K562 (cell line): Measurements from ENCODE around the gene ANKRD33. TPM values are rescaled to one million over a fixed set of nuclear protein-coding genes. Genes with fewer than 3 reads are reported as not detected.
A peak's percentile ranks its signal among the peaks of the same experiment; 100 is the strongest.

Source experiments
- ATAC-seq: fragments of 200-7000 bp; cut with Tn5 transposase; 3 replicates; pipeline ENCODE4 v1.9.1; 2020; ENCODE audit warnings: moderate library complexity
- BruUV-seq: library from RNA; stranded (reverse); fragments of 400-500 nt; replicated peaks from 2 replicates; lab custom pipeline; 2021; lab: Mats Ljungman, UMichigan
- CTCF ChIA-PET: fragments of 300-600 bp; formaldehyde crosslinking; extraction: SDS; loops from one replicate; lab custom pipeline; 2021; ENCODE audit warnings: low intra/inter-chr PET ratio; lab: Yijun Ruan, JAX
- POLR2A ChIA-PET: fragments of 300-600, 350-650 bp; sonication (Branson Sonifier 250); formaldehyde crosslinking; extraction: SDS; loops from one replicate; lab custom pipeline; 2021; ENCODE audit warnings: antibody characterized with exemption, inconsistent platforms; lab: Yijun Ruan, JAX
- DNase-seq, 4 experiments: peaks; one replicate each; pipeline versions ENCODE4 v3.0.0 to v3.0.0-alpha.2; 2011 to 2018; ENCODE audit warnings: low spot score in 3 of 4, mixed read lengths in 3 of 4; ENCODE audit errors: extremely low read depth in 1 of 4
- FAIRE-seq: peaks from 2 replicates; lab custom pipeline; 2011; peaks lifted over from hg19 to GRCh38; lab: Jason Lieb, UNC
- H2AFZ ChIP-seq: 2 replicates; pipeline ENCODE4 v1.6.0; 2011; ENCODE audit warnings: low read depth, low read length, control low read depth, inconsistent platforms
- H3K27ac ChIP-seq: fragments of 200-600 bp; 3 replicates; pipeline ENCODE4 v1.8.0; 2011; ENCODE audit warnings: low read depth, mild to moderate bottlenecking, control low read depth, inconsistent platforms, low read length, moderate library complexity, mixed read lengths; ENCODE audit errors: extremely low read depth
- H3K27me3 ChIP-seq, 2 experiments: fragments of 300-600 bp in 1 of 2; 2 replicates in 1 of 2; 3 replicates in 1 of 2; pipeline versions ENCODE4 v1.6.0 to v1.8.0; 2011; ENCODE audit warnings: inconsistent platforms in 2 of 2, low read length in 2 of 2, mild to moderate bottlenecking in 1 of 2, mixed read lengths in 1 of 2, moderate library complexity in 1 of 2; ENCODE audit not compliant: control insufficient read depth in 2 of 2, insufficient read depth in 2 of 2
- H3K36me3 ChIP-seq: fragments of 300-600 bp; 3 replicates; pipeline ENCODE4 v1.8.0; 2011; ENCODE audit warnings: mild to moderate bottlenecking, low read length, inconsistent platforms; ENCODE audit not compliant: control insufficient read depth, insufficient read depth
- H3K4me1 ChIP-seq, 2 experiments: fragments of 200-600 bp in 1 of 2; replicated peaks in 1 of 2; 2 replicates in 1 of 2; 3 replicates in 1 of 2; pipeline versions ENCODE4 v1.5.1 to v1.8.0; 2011; ENCODE audit warnings: inconsistent platforms in 2 of 2, low read length in 2 of 2, mild to moderate bottlenecking in 1 of 2, mixed read lengths in 1 of 2, moderate library complexity in 1 of 2; ENCODE audit not compliant: control insufficient read depth in 2 of 2, insufficient read depth in 2 of 2
- H3K4me2 ChIP-seq: 2 replicates; pipeline ENCODE4 v1.6.1; 2011; ENCODE audit warnings: low read length, control low read depth, inconsistent platforms, mixed read lengths; ENCODE audit not compliant: insufficient read depth
- H3K4me3 ChIP-seq: fragments of 200-600 bp; sonication (generic), shearing (Covaris generic); 2 replicates; pipeline ENCODE4 v1.5.1; 2016; ENCODE audit warnings: control low read depth, inconsistent platforms
- H3K79me2 ChIP-seq: fragments of 200-600 bp; 3 replicates; pipeline ENCODE4 v1.8.0; 2011; ENCODE audit warnings: low read length, inconsistent platforms; ENCODE audit not compliant: control insufficient read depth, insufficient read depth
- H3K9ac ChIP-seq, 2 experiments: 2 replicates each; pipeline versions ENCODE4 v1.6.0 to v1.6.1; 2011; ENCODE audit warnings: low read depth in 2 of 2, low read length in 2 of 2, control low read depth in 1 of 2, inconsistent platforms in 1 of 2, mild to moderate bottlenecking in 1 of 2, mixed read lengths in 1 of 2; ENCODE audit not compliant: insufficient read depth in 1 of 2
- H3K9me1 ChIP-seq: one replicate; pipeline ENCODE4 v1.6.0; 2011; ENCODE audit warnings: inconsistent platforms, mild to moderate bottlenecking, low read length, moderate library complexity; ENCODE audit not compliant: control insufficient read depth, insufficient read depth
- H3K9me3 ChIP-seq: replicated peaks from 2 replicates; pipeline ENCODE4 v1.5.1; 2011; ENCODE audit warnings: low read depth, low read length, inconsistent platforms; ENCODE audit not compliant: control insufficient read depth, insufficient read depth
- H4K20me1 ChIP-seq: replicated peaks from 2 replicates; pipeline ENCODE4 v1.6.1; 2011; ENCODE audit warnings: low read length, inconsistent platforms, mixed read lengths; ENCODE audit not compliant: control insufficient read depth, insufficient read depth
- CREB5 ChIP-seq: fragments of 250-450 bp; sonication (Bioruptor Pico); IDR thresholded peaks from 2 replicates; pipeline ENCODE4 v1.5.0; 2020; ENCODE audit warnings: mild to moderate bottlenecking
- HDAC6 ChIP-seq: IDR thresholded peaks from 2 replicates; pipeline ENCODE4 v1.6.1; 2012; ENCODE audit warnings: low read depth, mild to moderate bottlenecking, control low read depth, inconsistent platforms, low read length, moderate library complexity
- KAT2B ChIP-seq: IDR thresholded peaks from one replicate; pipeline ENCODE4 v1.6.1; 2012; ENCODE audit warnings: low read depth, mild to moderate bottlenecking, control low read depth, inconsistent platforms, low read length, moderate library complexity
- KLF13 ChIP-seq: fragments of 450-650 bp; IDR thresholded peaks from 2 replicates; pipeline ENCODE4 v1.6.1; 2016; ENCODE audit warnings: missing genetic modification characterization, low read depth, mild to moderate bottlenecking, missing compliant biosample characterization, moderate library complexity, borderline replicate concordance
- MCM7 ChIP-seq, 2 experiments: fragments of 450-650 bp; IDR thresholded peaks; 2 replicates each; pipeline ENCODE4 v1.6.1; 2016 to 2018
- MEIS2 ChIP-seq: fragments of 450-650 bp; IDR thresholded peaks from 2 replicates; pipeline ENCODE4 v1.6.1; 2014; ENCODE audit warnings: mild to moderate bottlenecking; ENCODE audit not compliant: partially characterized antibody
- MTA1 ChIP-seq: fragments of 450-650 bp; IDR thresholded peaks from 2 replicates; pipeline ENCODE4 v1.6.1; 2017; ENCODE audit warnings: borderline replicate concordance
- NR0B1 ChIP-seq: fragments of 450-650 bp; IDR thresholded peaks from one replicate; pipeline ENCODE4 v1.6.1; 2018; ENCODE audit warnings: mild to moderate bottlenecking, moderate library complexity; ENCODE audit not compliant: partially characterized antibody
- PATZ1 ChIP-seq: fragments of 250-450 bp; sonication (Bioruptor Pico); IDR thresholded peaks from 2 replicates; pipeline ENCODE4 v1.5.0; 2020; ENCODE audit warnings: mild to moderate bottlenecking, borderline replicate concordance
- POLR2B ChIP-seq: fragments of 450-650 bp; IDR thresholded peaks from 2 replicates; pipeline ENCODE4 v1.6.1; 2018; ENCODE audit warnings: low read depth; ENCODE audit not compliant: partially characterized antibody
- PPARD ChIP-seq: fragments of 250-450 bp; sonication (Bioruptor Pico); IDR thresholded peaks from 2 replicates; pipeline ENCODE4 v1.8.0; 2022; ENCODE audit warnings: inconsistent platforms, mild to moderate bottlenecking, moderate library complexity
- TRIM28 ChIP-seq: fragments of 450-650 bp; IDR thresholded peaks from 2 replicates; pipeline ENCODE4 v1.6.1; 2017
- ZNF146 ChIP-seq: IDR thresholded peaks from one replicate; pipeline ENCODE4 v1.6.1; 2018; ENCODE audit warnings: missing compliant biosample characterization; ENCODE audit not compliant: unreplicated experiment
- ZNF589 ChIP-seq: fragments of 200-800 bp; sonication (Bioruptor generic); IDR thresholded peaks from 2 replicates; pipeline ENCODE4 v1.6.1; 2016; ENCODE audit warnings: low read depth, missing genetic modification characterization, missing compliant biosample characterization
- WGBS: fragments of 100-300 bp; shearing (Covaris generic); methylation state at CpG from one replicate; pipeline ENCODE4 v1.1.6; 2016; ENCODE audit warnings: low coverage, mixed read lengths; ENCODE audit not compliant: insufficient coverage; ENCODE audit errors: missing lambda C conversion rate; 5-methylcytosine and 5-hydroxymethylcytosine counted together
- in situ Hi-C: fragments of 300-500 bp; cut with MboI; formaldehyde crosslinking; loops from 4 replicates; pipeline ENCODE4 v1.15.0; 2018; ENCODE audit warnings: inconsistent platforms, mixed read lengths
- intact Hi-C: fragments of 100-400 bp; cut with micrococcal nuclease; formaldehyde crosslinking; loops from 2 replicates; pipeline ENCODE4 v1.14.2; 2022
- polyA plus RNA-seq, 8 experiments: library from polyadenylated mRNA; depleted of rRNA in 4 of 8; stranded (reverse) in 5 of 8; unstranded in 3 of 8; fragments of >200 nt; fragmentation: Nextera tagmentation in 2 of 8; fragmentation: Illumina TruSeq in 1 of 8; extraction: Ambion mirVana in 2 of 8; extraction: Trizol in 1 of 8; gene quantifications; 2 replicates each; pipeline versions ENCODE4 v1.2.1 to v1.2.3, GENCODE V29; 2011 to 2014; ENCODE audit warnings: inconsistent platforms in 1 of 8, missing spikeins in 1 of 8
- total RNA-seq, 7 experiments: library from RNA; depleted of rRNA in 6 of 7; stranded (reverse); fragments of >200 nt in 6 of 7; fragmentation: Illumina TruSeq in 2 of 7; extraction: Trizol in 2 of 7; gene quantifications; 2 replicates each; pipeline versions ENCODE4 v1.2.1 to v1.2.3, GENCODE V29; 2011 to 2021; ENCODE audit warnings: low replicate concordance in 1 of 7

Gene ANKRD33
- total and polyA plus RNA-seq, 9 of the 15 experiments (the other 6 are each of a cell fraction or from before 2014, with no cell fraction given): 0.04 to 0.11 (median 0.07) TPM; not detected in 4

- no peaks in the 10 kb centered on the region for H3K36me3 ChIP-seq
- ChIA-PET CTCF (no interaction called here), POLR2A (no interaction called here)
- DNase-seq (no peak), ATAC-seq (0 out of 3 replicates have a peak, but pooled peaks have one; percentile 22), FAIRE-seq (no peak)
- 1% methylated on average over 4 of the region's 4 CpGs for WGBS
- H3K27ac ChIP-seq: no peak overlapping the region
- H3K27me3 ChIP-seq: peaks cover 29 to 74% of the 10 kb centered on the region in 2 experiments
- H4K20me1 ChIP-seq: peaks cover 5% of the 10 kb centered on the region
- intact Hi-C loops: no loop called here
- H3K4me3 ChIP-seq: no peak overlapping the region
- H3K4me1 ChIP-seq: peaks cover 0 to 10% of the 10 kb centered on the region in 2 experiments; a peak in 2 of 5 replicates
- BruUV-seq: no TSS peak
- H3K9me1 ChIP-seq: no peaks in the 10 kb centered on the region
- H3K79me2 ChIP-seq: no peaks in the 10 kb centered on the region
- H3K9me3 ChIP-seq: no peaks in the 10 kb centered on the region
- H3K9ac ChIP-seq: no peak overlapping the region
- no peak overlapping the region for H3K4me2 ChIP-seq
- in situ Hi-C loops: no loop called here
- H2AFZ ChIP-seq: no peak overlapping the region
- TF ChIP-seq MTA1 (no peak), HDAC6 (no peak), NR0B1 (no peak), CREB5 (CRISPR knock-in tag) (no peak), POLR2B (no peak), PATZ1 (CRISPR knock-in tag) (no peak), ZNF146 (no peak), ZNF589 (CRISPR knock-in tag) (no peak), TRIM28 (no peak), KAT2B (no peak), MEIS2 (no peak), MCM7 (IDR thresholded peaks at IDR 0.05) (no peak), KLF13 (no peak), PPARD (no peak)
- TF ChIP-seq, all 486 proteins: peak for 0
Observed at GRCh38 chr12:51862947-51863346, 25.0 kb upstream of the ANKRD33 start.
